Measurements from ENCODE around the gene CORO1C. TPM values are rescaled to one million over a fixed set of nuclear protein-coding genes. Genes with fewer than 3 reads are reported as not detected.
"Not testable (repeated sequence)": the region's sequence is repeated elsewhere in the genome, so short reads cannot be mapped to it uniquely, and the experiment has no call there.

CORO1C gene
- total RNA-seq, 4 donors from 2014 or later: 68.1 to 153 (median 128) TPM

- no peak for DNase-seq
- intact Hi-C loops (cut with DNase I; ENCODE audit: low total_unique reads) (no loop called here), in situ Hi-C loops (cut with MboI; ENCODE audit: low pct_ligation_motif_present in 1 of 4, low pct_unique_long_range_greater_than_20kb in 1 of 4, low sequenced_read_pairs in 3 of 4) (no loop called here)
- H3K9me3 ChIP-seq: no peaks in the 10 kb centered on the region
- no peaks in the 10 kb centered on the region for H3K27me3 ChIP-seq
- H3K36me3 ChIP-seq: no peaks in the 10 kb centered on the region
- no peak for TF ChIP-seq CTCF (IDR thresholded peaks at IDR 0.05)
- no peak for TF ChIP-seq EP300 (IDR thresholded peaks at IDR 0.05; ENCODE audit: low read depth)
- no peak for TF ChIP-seq POLR2A (IDR thresholded peaks at IDR 0.05)
- no peak for TF ChIP-seq POLR2AphosphoS5 (IDR thresholded peaks at IDR 0.05)
- H3K27ac ChIP-seq: peak overlapping the region in 1 of 4 donors; percentile 3
- 27 to 50% methylated on average over 3 to 4 of the region's 4 CpGs for WGBS, 2 donors (ENCODE audit: low coverage in 1 of 2)
- H3K4me1 ChIP-seq: peaks cover 0 to 15% (median 0%) of the 10 kb centered on the region in 4 donors
- H3K4me3 ChIP-seq: no peak overlapping the region
Observed at GRCh38 chr12:108622421-108622820, 108.9 kb downstream of the CORO1C start.

- no peaks in the 10 kb centered on the region for H3K9me3 ChIP-seq
- DNase-seq: no peak
- peaks cover 0 to 20% (median 0%) of the 10 kb centered on the region in 4 donors for H3K4me1 ChIP-seq
- no peaks in the 10 kb centered on the region for H3K36me3 ChIP-seq
- WGBS, 2 donors (ENCODE audit: low coverage in 1 of 2): 81 to 83% methylated on average over 3 of the region's 3 CpGs
- intact Hi-C loops (cut with DNase I; ENCODE audit: low total_unique reads) (no loop called here), in situ Hi-C loops (cut with MboI; ENCODE audit: low pct_ligation_motif_present in 1 of 4, low pct_unique_long_range_greater_than_20kb in 1 of 4, low sequenced_read_pairs in 3 of 4) (no loop called here)
- H3K27me3 ChIP-seq: no peaks in the 10 kb centered on the region
- TF ChIP-seq POLR2A (IDR thresholded peaks at IDR 0.05) (no peak), POLR2AphosphoS5 (IDR thresholded peaks at IDR 0.05) (no peak), EP300 (IDR thresholded peaks at IDR 0.05; ENCODE audit: low read depth) (no peak), CTCF (IDR thresholded peaks at IDR 0.05) (no peak)
- no peak overlapping the region for H3K27ac ChIP-seq
- H3K4me3 ChIP-seq: no peak overlapping the region
Observed at GRCh38 chr12:108621161-108621560, 110.2 kb downstream of the CORO1C start.

GRCh38 chr12:108620236-108620879, 111.0 kb downstream of the CORO1C start:
- intact Hi-C loops (cut with DNase I; ENCODE audit: low total_unique reads) (no loop called here), in situ Hi-C loops (cut with MboI; ENCODE audit: low pct_ligation_motif_present in 1 of 4, low pct_unique_long_range_greater_than_20kb in 1 of 4, low sequenced_read_pairs in 3 of 4) (no loop called here)
- no peaks in the 10 kb centered on the region for H3K9me3 ChIP-seq
- no peak for TF ChIP-seq CTCF (IDR thresholded peaks at IDR 0.05)
- H3K27ac ChIP-seq: no peak overlapping the region
- DNase-seq: no peak
- no peak overlapping the region for H3K4me3 ChIP-seq
- H3K36me3 ChIP-seq: no peaks in the 10 kb centered on the region
- H3K27me3 ChIP-seq: no peaks in the 10 kb centered on the region
- WGBS, 2 donors (ENCODE audit: low coverage in 1 of 2): 94 to 95% methylated on average over 8 to 10 of the region's 10 CpGs
- H3K4me1 ChIP-seq: peaks cover 0 to 20% (median 0%) of the 10 kb centered on the region in 4 donors

GRCh38 chr12:108619369-108620160, 111.8 kb downstream of the CORO1C start:
- intact Hi-C loops (cut with DNase I; ENCODE audit: low total_unique reads) (loop anchor here (5.0 to 10.0 kb wide), 2 partner anchors 57 to 335 kb away; partner anchors contain the start of genes ISCU and SART3), in situ Hi-C loops (cut with MboI; ENCODE audit: low pct_ligation_motif_present in 1 of 4, low pct_unique_long_range_greater_than_20kb in 1 of 4, low sequenced_read_pairs in 3 of 4) (loop anchor here in 3 of 4 donors (5.0 to 10.0 kb wide), 2 partner anchors 52 to 55 kb away; partner anchors contain the start of genes ISCU (in 1 of the 3) and SART3 (in 1 of the 3))
- WGBS, 2 donors (ENCODE audit: low coverage in 1 of 2): 63 to 78% methylated on average over 9 to 14 of the region's 14 CpGs
- H3K4me3 ChIP-seq: no peak overlapping the region
- no peak overlapping the region for H3K27ac ChIP-seq
- H3K9me3 ChIP-seq: no peaks in the 10 kb centered on the region
- no peaks in the 10 kb centered on the region for H3K36me3 ChIP-seq
- no peaks in the 10 kb centered on the region for H3K27me3 ChIP-seq
- peaks cover 0 to 20% (median 0%) of the 10 kb centered on the region in 4 donors for H3K4me1 ChIP-seq
- DNase-seq: no peak
- TF ChIP-seq POLR2A (IDR thresholded peaks at IDR 0.05) (no peak), CTCF (IDR thresholded peaks at IDR 0.05) (no peak), POLR2AphosphoS5 (IDR thresholded peaks at IDR 0.05) (no peak), EP300 (IDR thresholded peaks at IDR 0.05; ENCODE audit: low read depth) (no peak)

GRCh38 chr12:108618953-108619274, 112.4 kb downstream of the CORO1C start:
- not testable (repeated sequence) for H3K4me3 ChIP-seq, DNase-seq, H3K9me3 ChIP-seq, H3K27ac ChIP-seq, H3K27me3 ChIP-seq, H3K36me3 ChIP-seq
- WGBS, 2 donors (ENCODE audit: low coverage in 1 of 2): 96 to 100% methylated on average over 1 to 4 of the region's 4 CpGs
- intact Hi-C loops (cut with DNase I; ENCODE audit: low total_unique reads): loop anchor here (5.0 to 10.0 kb wide), 2 partner anchors 57 to 336 kb away; partner anchors contain the start of genes ISCU and SART3
- in situ Hi-C loops (cut with MboI; ENCODE audit: low pct_ligation_motif_present in 1 of 4, low pct_unique_long_range_greater_than_20kb in 1 of 4, low sequenced_read_pairs in 3 of 4): loop anchor here in 3 of 4 donors (5.0 to 10.0 kb wide), 2 partner anchors 52 to 54 kb away; partner anchors contain the start of genes ISCU (in 1 of the 3) and SART3 (in 1 of the 3)
- peaks cover 0 to 20% (median 0%) of the 10 kb centered on the region in 4 donors for H3K4me1 ChIP-seq

All from transverse colon (tissue), 4 donors.